K562 (cell line): ENCODE data around the gene RGS9. TPM values are rescaled to one million over a fixed set of nuclear protein-coding genes. Genes with fewer than 3 reads are reported as not detected.

Experiments
- ATAC-seq: fragments of 200-7000 bp; cut with Tn5 transposase; 3 replicates; pipeline ENCODE4 v1.9.1; 2020; ENCODE audit warnings: moderate library complexity
- BruUV-seq: library from RNA; stranded (reverse); fragments of 400-500 nt; replicated peaks from 2 replicates; lab custom pipeline; 2021; lab: Mats Ljungman, UMichigan
- CTCF ChIA-PET: fragments of 300-600 bp; formaldehyde crosslinking; extraction: SDS; loops from one replicate; lab custom pipeline; 2021; ENCODE audit warnings: low intra/inter-chr PET ratio; lab: Yijun Ruan, JAX
- POLR2A ChIA-PET: fragments of 300-600, 350-650 bp; sonication (Branson Sonifier 250); formaldehyde crosslinking; extraction: SDS; loops from one replicate; lab custom pipeline; 2021; ENCODE audit warnings: antibody characterized with exemption, inconsistent platforms; lab: Yijun Ruan, JAX
- DNase-seq, 4 experiments: peaks; one replicate each; pipeline versions ENCODE4 v3.0.0 to v3.0.0-alpha.2; 2011 to 2018; ENCODE audit warnings: low spot score in 3 of 4, mixed read lengths in 3 of 4; ENCODE audit errors: extremely low read depth in 1 of 4
- FAIRE-seq: peaks from 2 replicates; lab custom pipeline; 2011; peaks lifted over from hg19 to GRCh38; lab: Jason Lieb, UNC
- H2AFZ ChIP-seq: 2 replicates; pipeline ENCODE4 v1.6.0; 2011; ENCODE audit warnings: low read depth, low read length, control low read depth, inconsistent platforms
- H3K27ac ChIP-seq: fragments of 200-600 bp; 3 replicates; pipeline ENCODE4 v1.8.0; 2011; ENCODE audit warnings: low read depth, mild to moderate bottlenecking, control low read depth, inconsistent platforms, low read length, moderate library complexity, mixed read lengths; ENCODE audit errors: extremely low read depth
- H3K27me3 ChIP-seq, 2 experiments: fragments of 300-600 bp in 1 of 2; 2 replicates in 1 of 2; 3 replicates in 1 of 2; pipeline versions ENCODE4 v1.6.0 to v1.8.0; 2011; ENCODE audit warnings: inconsistent platforms in 2 of 2, low read length in 2 of 2, mild to moderate bottlenecking in 1 of 2, mixed read lengths in 1 of 2, moderate library complexity in 1 of 2; ENCODE audit not compliant: control insufficient read depth in 2 of 2, insufficient read depth in 2 of 2
- H3K36me3 ChIP-seq: fragments of 300-600 bp; 3 replicates; pipeline ENCODE4 v1.8.0; 2011; ENCODE audit warnings: mild to moderate bottlenecking, low read length, inconsistent platforms; ENCODE audit not compliant: control insufficient read depth, insufficient read depth
- H3K4me1 ChIP-seq, 2 experiments: fragments of 200-600 bp in 1 of 2; replicated peaks in 1 of 2; 2 replicates in 1 of 2; 3 replicates in 1 of 2; pipeline versions ENCODE4 v1.5.1 to v1.8.0; 2011; ENCODE audit warnings: inconsistent platforms in 2 of 2, low read length in 2 of 2, mild to moderate bottlenecking in 1 of 2, mixed read lengths in 1 of 2, moderate library complexity in 1 of 2; ENCODE audit not compliant: control insufficient read depth in 2 of 2, insufficient read depth in 2 of 2
- H3K4me2 ChIP-seq: 2 replicates; pipeline ENCODE4 v1.6.1; 2011; ENCODE audit warnings: low read length, control low read depth, inconsistent platforms, mixed read lengths; ENCODE audit not compliant: insufficient read depth
- H3K4me3 ChIP-seq: fragments of 200-600 bp; sonication (generic), shearing (Covaris generic); 2 replicates; pipeline ENCODE4 v1.5.1; 2016; ENCODE audit warnings: control low read depth, inconsistent platforms
- H3K79me2 ChIP-seq: fragments of 200-600 bp; 3 replicates; pipeline ENCODE4 v1.8.0; 2011; ENCODE audit warnings: low read length, inconsistent platforms; ENCODE audit not compliant: control insufficient read depth, insufficient read depth
- H3K9ac ChIP-seq, 2 experiments: 2 replicates each; pipeline versions ENCODE4 v1.6.0 to v1.6.1; 2011; ENCODE audit warnings: low read depth in 2 of 2, low read length in 2 of 2, control low read depth in 1 of 2, inconsistent platforms in 1 of 2, mild to moderate bottlenecking in 1 of 2, mixed read lengths in 1 of 2; ENCODE audit not compliant: insufficient read depth in 1 of 2
- H3K9me1 ChIP-seq: one replicate; pipeline ENCODE4 v1.6.0; 2011; ENCODE audit warnings: inconsistent platforms, mild to moderate bottlenecking, low read length, moderate library complexity; ENCODE audit not compliant: control insufficient read depth, insufficient read depth
- H3K9me3 ChIP-seq: replicated peaks from 2 replicates; pipeline ENCODE4 v1.5.1; 2011; ENCODE audit warnings: low read depth, low read length, inconsistent platforms; ENCODE audit not compliant: control insufficient read depth, insufficient read depth
- H4K20me1 ChIP-seq: replicated peaks from 2 replicates; pipeline ENCODE4 v1.6.1; 2011; ENCODE audit warnings: low read length, inconsistent platforms, mixed read lengths; ENCODE audit not compliant: control insufficient read depth, insufficient read depth
- EHMT2 ChIP-seq: fragments of 450-650 bp; IDR thresholded peaks from 2 replicates; pipeline ENCODE4 v1.6.1; 2018; ENCODE audit warnings: antibody characterized with exemption
- ETS1 ChIP-seq: conservative IDR thresholded peaks from 2 replicates; pipeline ENCODE4 v1.6.1; 2011; ENCODE audit warnings: low read depth, mild to moderate bottlenecking, low read length; ENCODE audit not compliant: control insufficient read depth
- GTF2F1 ChIP-seq: IDR thresholded peaks from 2 replicates; pipeline ENCODE4 v1.6.1; 2011; ENCODE audit warnings: low read depth, low read length, improper control_type of control experiment
- IRF9 ChIP-seq: fragments of 450-650 bp; IDR thresholded peaks from 2 replicates; pipeline ENCODE4 v1.6.1; 2016; ENCODE audit warnings: missing biosample characterization, missing genetic modification characterization
- MAFF ChIP-seq: IDR thresholded peaks from 2 replicates; pipeline ENCODE4 v1.6.1; 2012; ENCODE audit warnings: low read length, improper control_type of control experiment
- MCM7 ChIP-seq, 2 experiments: fragments of 450-650 bp; IDR thresholded peaks; 2 replicates each; pipeline ENCODE4 v1.6.1; 2016 to 2018
- PRDM10 ChIP-seq: fragments of 450-650 bp; IDR thresholded peaks from 2 replicates; pipeline ENCODE4 v1.6.1; 2018; ENCODE audit not compliant: partially characterized antibody
- RNF2 ChIP-seq: sonication (generic); IDR thresholded peaks from 2 replicates; pipeline ENCODE4 v1.6.1; 2016
- SMAD1 ChIP-seq: fragments of 150-350 bp; IDR thresholded peaks from 2 replicates; pipeline ENCODE4 v1.6.1; 2014; ENCODE audit warnings: low read length, low read depth; ENCODE audit not compliant: partially characterized antibody
- TFAM ChIP-seq: fragments of 250-450 bp; sonication (Bioruptor Pico); conservative IDR thresholded peaks from 2 replicates; pipeline ENCODE4 v1.5.0; 2021; ENCODE audit warnings: mild to moderate bottlenecking, moderate library complexity
- TSC22D4 ChIP-seq: fragments of 450-650 bp; IDR thresholded peaks from 2 replicates; pipeline ENCODE4 v1.6.1; 2016; ENCODE audit warnings: missing genetic modification characterization, missing biosample characterization, control low read depth
- USF1 ChIP-seq: sonication (generic); formaldehyde crosslinking; IDR thresholded peaks from 2 replicates; pipeline ENCODE4 v1.9.0; 2022; ENCODE audit warnings: mild to moderate bottlenecking, missing genetic modification reagents
- ZBTB7A ChIP-seq: IDR thresholded peaks from 2 replicates; pipeline ENCODE4 v1.6.1; 2011; ENCODE audit warnings: low read depth, mild to moderate bottlenecking, low read length, moderate library complexity, borderline replicate concordance; ENCODE audit not compliant: control insufficient read depth
- ZNF41 ChIP-seq: fragments of 250-450 bp; sonication (Bioruptor Pico); conservative IDR thresholded peaks from 2 replicates; pipeline ENCODE4 v1.4.0; 2020; ENCODE audit warnings: mild to moderate bottlenecking
- ZNF507 ChIP-seq: conservative IDR thresholded peaks from 2 replicates; pipeline ENCODE4 v1.6.1; 2017; ENCODE audit warnings: missing genetic modification characterization, missing compliant biosample characterization
- WGBS: fragments of 100-300 bp; shearing (Covaris generic); methylation state at CpG from one replicate; pipeline ENCODE4 v1.1.6; 2016; ENCODE audit warnings: low coverage, mixed read lengths; ENCODE audit not compliant: insufficient coverage; ENCODE audit errors: missing lambda C conversion rate; 5-methylcytosine and 5-hydroxymethylcytosine counted together
- in situ Hi-C: fragments of 300-500 bp; cut with MboI; formaldehyde crosslinking; loops from 4 replicates; pipeline ENCODE4 v1.15.0; 2018; ENCODE audit warnings: inconsistent platforms, mixed read lengths
- intact Hi-C: fragments of 100-400 bp; cut with micrococcal nuclease; formaldehyde crosslinking; loops from 2 replicates; pipeline ENCODE4 v1.14.2; 2022
- polyA plus RNA-seq, 8 experiments: library from polyadenylated mRNA; depleted of rRNA in 4 of 8; stranded (reverse) in 5 of 8; unstranded in 3 of 8; fragments of >200 nt; fragmentation: Nextera tagmentation in 2 of 8; fragmentation: Illumina TruSeq in 1 of 8; extraction: Ambion mirVana in 2 of 8; extraction: Trizol in 1 of 8; gene quantifications; 2 replicates each; pipeline versions ENCODE4 v1.2.1 to v1.2.3, GENCODE V29; 2011 to 2014; ENCODE audit warnings: inconsistent platforms in 1 of 8, missing spikeins in 1 of 8
- total RNA-seq, 7 experiments: library from RNA; depleted of rRNA in 6 of 7; stranded (reverse); fragments of >200 nt in 6 of 7; fragmentation: Illumina TruSeq in 2 of 7; extraction: Trizol in 2 of 7; gene quantifications; 2 replicates each; pipeline versions ENCODE4 v1.2.1 to v1.2.3, GENCODE V29; 2011 to 2021; ENCODE audit warnings: low replicate concordance in 1 of 7
- TF ChIP-seq, protein P1 (sequence below): fragments of 200-800 bp; sonication (Bioruptor generic); IDR thresholded peaks from 2 replicates; pipeline ENCODE4 v1.6.1; 2017; ENCODE audit warnings: missing genetic modification characterization, missing compliant biosample characterization

Gene RGS9
- total and polyA plus RNA-seq, 9 of the 15 experiments (the other 6 are each of a cell fraction or from before 2014, with no cell fraction given) = 0.18 to 1.4 (median 0.55) TPM

- whole genome bisulfite sequencing = 10% methylated on average over 3 of the region's 3 CpGs
- FAIRE-seq (no peak), ATAC-seq (no peak), DNase-seq (no peak)
- Histone ChIP-seq H3K27ac (no peak overlapping the region), H3K4me2 (no peak overlapping the region), H3K9me1 (no peaks in the 10 kb centered on the region), H3K4me3 (no peak overlapping the region), H3K79me2 (no peaks in the 10 kb centered on the region), H3K9ac (no peak overlapping the region), H2AFZ (no peak overlapping the region), H4K20me1 (no peaks in the 10 kb centered on the region), H3K36me3 (no peaks in the 10 kb centered on the region), H3K9me3 (no peaks in the 10 kb centered on the region), H3K27me3 (peaks cover 21 to 44% of the 10 kb centered on the region in 2 experiments), H3K4me1 (no peaks in the 10 kb centered on the region; a peak in 1 of 5 replicates)
- intact Hi-C loops = no loop called here
- ChIA-PET CTCF (no interaction called here), POLR2A (interaction anchor here (1.0 kb wide), 1 partner anchor 9 kb away, joined by 4 read pairs; no protein-coding TSS in a partner anchor)
- in situ Hi-C loops = no loop called here
- no TSS peak for BruUV-seq
- TF ChIP-seq, protein P1, sequence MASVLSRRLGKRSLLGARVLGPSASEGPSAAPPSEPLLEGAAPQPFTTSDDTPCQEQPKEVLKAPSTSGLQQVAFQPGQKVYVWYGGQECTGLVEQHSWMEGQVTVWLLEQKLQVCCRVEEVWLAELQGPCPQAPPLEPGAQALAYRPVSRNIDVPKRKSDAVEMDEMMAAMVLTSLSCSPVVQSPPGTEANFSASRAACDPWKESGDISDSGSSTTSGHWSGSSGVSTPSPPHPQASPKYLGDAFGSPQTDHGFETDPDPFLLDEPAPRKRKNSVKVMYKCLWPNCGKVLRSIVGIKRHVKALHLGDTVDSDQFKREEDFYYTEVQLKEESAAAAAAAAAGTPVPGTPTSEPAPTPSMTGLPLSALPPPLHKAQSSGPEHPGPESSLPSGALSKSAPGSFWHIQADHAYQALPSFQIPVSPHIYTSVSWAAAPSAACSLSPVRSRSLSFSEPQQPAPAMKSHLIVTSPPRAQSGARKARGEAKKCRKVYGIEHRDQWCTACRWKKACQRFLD = no peak
- TF ChIP-seq ZNF41 (no peak), IRF9 (tag) (no peak), TFAM (CRISPR knock-in tag) (no peak), ETS1 (no peak), ZBTB7A (no peak), MCM7 (IDR thresholded peaks at IDR 0.05) (0 out of 4 replicates have a peak, but pooled peaks of 1 of the 2 experiments have one; percentile 19), USF1 (CRISPR knock-in tag) (no peak), TSC22D4 (tag) (0 out of 2 replicates have a peak, but pooled peaks have one; percentile 54), GTF2F1 (no peak), MAFF (no peak), PRDM10 (no peak), SMAD1 (no peak), EHMT2 (0 out of 2 replicates have a peak, but pooled peaks have one; percentile 17), RNF2 (no peak), ZNF507 (tag) (no peak)
These were observed 82.5 kb downstream of the RGS9 start for GRCh38 chr17:65219707-65220106.
